Measurements from ENCODE around the gene AASS. TPM values are rescaled to one million over a fixed set of nuclear protein-coding genes. Genes with fewer than 3 reads are reported as not detected.
"Not testable (repeated sequence)": the region's sequence is repeated elsewhere in the genome, so short reads cannot be mapped to it uniquely, and the experiment has no call there.

The AASS gene
- polyA plus RNA-seq (2012; ENCODE audit: low read depth, missing spikeins), result 0.06 TPM

- FAIRE-seq (no peak), DNase-seq (ENCODE audit: insufficient read length, low spot score) (peak; percentile 33)
- no peak for TF ChIP-seq SPI1 (IDR thresholded peaks at IDR 0.05; ENCODE audit: low read depth, low read length)
- TF ChIP-seq POLR2A (IDR thresholded peaks at IDR 0.05; ENCODE audit: low read depth, low read length), result no peak
- no peak for TF ChIP-seq PAX5 (IDR thresholded peaks at IDR 0.05; ENCODE audit: insufficient read depth, low read length, severe bottlenecking)
- no peak for TF ChIP-seq TAF1 (IDR thresholded peaks at IDR 0.05; ENCODE audit: low read depth, low read length)
- TF ChIP-seq POU2F2 (IDR thresholded peaks at IDR 0.05; ENCODE audit: low read depth, low read length), result no peak
- no peak for TF ChIP-seq POLR2AphosphoS5 (IDR thresholded peaks at IDR 0.05; ENCODE audit: low read depth, low read length)
These were observed at the start of gene AASS for GRCh38 chr7:122143751-122144711. Gene AASS (minus strand): TSS chr7:122144249. CDS start chr7:122133726, 10,523 bp downstream.

- DNase-seq (ENCODE audit: insufficient read length, low spot score) (no peak), FAIRE-seq (no peak)
- no peak for TF ChIP-seq POLR2A (IDR thresholded peaks at IDR 0.05; ENCODE audit: low read depth, low read length)
- no peak for TF ChIP-seq PAX5 (IDR thresholded peaks at IDR 0.05; ENCODE audit: insufficient read depth, low read length, severe bottlenecking)
- no peak for TF ChIP-seq POU2F2 (IDR thresholded peaks at IDR 0.05; ENCODE audit: low read depth, low read length)
- TF ChIP-seq POLR2AphosphoS5 (IDR thresholded peaks at IDR 0.05; ENCODE audit: low read depth, low read length), result no peak
- TF ChIP-seq TAF1 (IDR thresholded peaks at IDR 0.05; ENCODE audit: low read depth, low read length), result no peak
- TF ChIP-seq SPI1 (IDR thresholded peaks at IDR 0.05; ENCODE audit: low read depth, low read length), result no peak
These were observed 44.7 kb upstream of the AASS start for GRCh38 chr7:122188785-122189184.

GRCh38 chr7:122183106-122183505, 39.1 kb upstream of the AASS start:
- FAIRE-seq, result no peak
- no peak for DNase-seq (ENCODE audit: insufficient read length, low spot score)
- TF ChIP-seq PAX5 (IDR thresholded peaks at IDR 0.05; ENCODE audit: insufficient read depth, low read length, severe bottlenecking) (no peak), SPI1 (IDR thresholded peaks at IDR 0.05; ENCODE audit: low read depth, low read length) (no peak), POLR2A (IDR thresholded peaks at IDR 0.05; ENCODE audit: low read depth, low read length) (no peak), TAF1 (IDR thresholded peaks at IDR 0.05; ENCODE audit: low read depth, low read length) (no peak), POU2F2 (IDR thresholded peaks at IDR 0.05; ENCODE audit: low read depth, low read length) (no peak), POLR2AphosphoS5 (IDR thresholded peaks at IDR 0.05; ENCODE audit: low read depth, low read length) (no peak)

- TF ChIP-seq PAX5 (IDR thresholded peaks at IDR 0.05; ENCODE audit: insufficient read depth, low read length, severe bottlenecking), result no peak
- DNase-seq (ENCODE audit: insufficient read length, low spot score) (no peak), FAIRE-seq (no peak)
These were observed 38.0 kb upstream of the AASS start for GRCh38 chr7:122182081-122182480.

- not testable (repeated sequence) for DNase-seq (ENCODE audit: insufficient read length, low spot score); FAIRE-seq
These were observed 28.1 kb upstream of the AASS start for GRCh38 chr7:122172144-122172543.

GRCh38 chr7:122166740-122167139, 22.7 kb upstream of the AASS start:
- TF ChIP-seq TAF1 (IDR thresholded peaks at IDR 0.05; ENCODE audit: low read depth, low read length), result no peak
- TF ChIP-seq POLR2AphosphoS5 (IDR thresholded peaks at IDR 0.05; ENCODE audit: low read depth, low read length), result no peak
- TF ChIP-seq PAX5 (IDR thresholded peaks at IDR 0.05; ENCODE audit: insufficient read depth, low read length, severe bottlenecking), result no peak
- no peak for TF ChIP-seq POU2F2 (IDR thresholded peaks at IDR 0.05; ENCODE audit: low read depth, low read length)
- TF ChIP-seq POLR2A (IDR thresholded peaks at IDR 0.05; ENCODE audit: low read depth, low read length), result no peak
- TF ChIP-seq SPI1 (IDR thresholded peaks at IDR 0.05; ENCODE audit: low read depth, low read length), result no peak
- DNase-seq (ENCODE audit: insufficient read length, low spot score) (no peak), FAIRE-seq (no peak)

GRCh38 chr7:122166275-122166674, 22.2 kb upstream of the AASS start:
- no peak for TF ChIP-seq TAF1 (IDR thresholded peaks at IDR 0.05; ENCODE audit: low read depth, low read length)
- TF ChIP-seq PAX5 (IDR thresholded peaks at IDR 0.05; ENCODE audit: insufficient read depth, low read length, severe bottlenecking), result no peak
- TF ChIP-seq POLR2A (IDR thresholded peaks at IDR 0.05; ENCODE audit: low read depth, low read length), result no peak
- no peak for TF ChIP-seq POLR2AphosphoS5 (IDR thresholded peaks at IDR 0.05; ENCODE audit: low read depth, low read length)
- TF ChIP-seq POU2F2 (IDR thresholded peaks at IDR 0.05; ENCODE audit: low read depth, low read length), result no peak
- no peak for TF ChIP-seq SPI1 (IDR thresholded peaks at IDR 0.05; ENCODE audit: low read depth, low read length)
- DNase-seq (ENCODE audit: insufficient read length, low spot score) (no peak), FAIRE-seq (no peak)

- TF ChIP-seq TAF1 (IDR thresholded peaks at IDR 0.05; ENCODE audit: low read depth, low read length) (no peak), SPI1 (IDR thresholded peaks at IDR 0.05; ENCODE audit: low read depth, low read length) (no peak), POLR2A (IDR thresholded peaks at IDR 0.05; ENCODE audit: low read depth, low read length) (no peak), PAX5 (IDR thresholded peaks at IDR 0.05; ENCODE audit: insufficient read depth, low read length, severe bottlenecking) (no peak), POU2F2 (IDR thresholded peaks at IDR 0.05; ENCODE audit: low read depth, low read length) (no peak), POLR2AphosphoS5 (IDR thresholded peaks at IDR 0.05; ENCODE audit: low read depth, low read length) (no peak)
- no peak for DNase-seq (ENCODE audit: insufficient read length, low spot score)
- no peak for FAIRE-seq
These were observed 17.6 kb upstream of the AASS start for GRCh38 chr7:122161628-122162027.

GRCh38 chr7:122155566-122155965, 11.5 kb upstream of the AASS start:
- DNase-seq (ENCODE audit: insufficient read length, low spot score) (no peak), FAIRE-seq (no peak)
- TF ChIP-seq TAF1 (IDR thresholded peaks at IDR 0.05; ENCODE audit: low read depth, low read length) (no peak), POU2F2 (IDR thresholded peaks at IDR 0.05; ENCODE audit: low read depth, low read length) (no peak), SPI1 (IDR thresholded peaks at IDR 0.05; ENCODE audit: low read depth, low read length) (no peak), PAX5 (IDR thresholded peaks at IDR 0.05; ENCODE audit: insufficient read depth, low read length, severe bottlenecking) (no peak)

GRCh38 chr7:122148878-122149277, 4.8 kb upstream of the AASS start:
- no peak for TF ChIP-seq PAX5 (IDR thresholded peaks at IDR 0.05; ENCODE audit: insufficient read depth, low read length, severe bottlenecking)
- TF ChIP-seq SPI1 (IDR thresholded peaks at IDR 0.05; ENCODE audit: low read depth, low read length), result no peak
- no peak for TF ChIP-seq POLR2AphosphoS5 (IDR thresholded peaks at IDR 0.05; ENCODE audit: low read depth, low read length)
- no peak for TF ChIP-seq POU2F2 (IDR thresholded peaks at IDR 0.05; ENCODE audit: low read depth, low read length)
- TF ChIP-seq TAF1 (IDR thresholded peaks at IDR 0.05; ENCODE audit: low read depth, low read length), result no peak
- TF ChIP-seq POLR2A (IDR thresholded peaks at IDR 0.05; ENCODE audit: low read depth, low read length), result no peak
- no peak for DNase-seq (ENCODE audit: insufficient read length, low spot score)
- no peak for FAIRE-seq

Measured in GM12891 (cell line).